GM18498 (cell line): ENCODE measurements around the gene DLGAP4.

Experiments
- ATAC-seq: cut with Tn5 transposase; IDR thresholded peaks from one replicate; pipeline ENCODE4 v1.9.1; 2021; ENCODE audit warnings: mild to moderate bottlenecking, moderate library complexity; ENCODE audit not compliant: unreplicated experiment

DLGAP4 gene

GRCh38 chr20:36439040-36439730, 133.0 kb downstream of the DLGAP4 start:
- ATAC-seq = no peak

- no peak for ATAC-seq
Observed at GRCh38 chr20:36439731-36440072, 133.6 kb downstream of the DLGAP4 start.

GRCh38 chr20:36440370-36441026, 134.4 kb downstream of the DLGAP4 start:
- ATAC-seq = no peak

- no peak for ATAC-seq
Observed at GRCh38 chr20:36441027-36441414, 134.9 kb downstream of the DLGAP4 start.

- ATAC-seq = no peak
Observed at GRCh38 chr20:36441416-36441815, 135.3 kb downstream of the DLGAP4 start.

GRCh38 chr20:36445847-36446246, 139.7 kb downstream of the DLGAP4 start:
- ATAC-seq = no peak

GRCh38 chr20:36446557-36446956, 140.4 kb downstream of the DLGAP4 start:
- ATAC-seq = no peak

GRCh38 chr20:36447101-36447500, 141.0 kb downstream of the DLGAP4 start:
- ATAC-seq = no peak

GRCh38 chr20:36449663-36450062, 143.5 kb downstream of the DLGAP4 start:
- no peak for ATAC-seq

GRCh38 chr20:36454332-36454697, 148.2 kb downstream of the DLGAP4 start:
- ATAC-seq = no peak

GRCh38 chr20:36454698-36455427, 148.7 kb downstream of the DLGAP4 start:
- ATAC-seq = no peak

GRCh38 chr20:36455972-36456625, 150.0 kb downstream of the DLGAP4 start:
- no peak for ATAC-seq

GRCh38 chr20:36460648-36461599, 154.8 kb downstream of the DLGAP4 start:
- ATAC-seq = peak; percentile 72

GRCh38 chr20:36461600-36462439, 155.7 kb downstream of the DLGAP4 start:
- ATAC-seq = peak; percentile 2

- ATAC-seq = no peak
Observed at GRCh38 chr20:36462440-36463211, 156.5 kb downstream of the DLGAP4 start.

GRCh38 chr20:36463212-36464061, 157.3 kb downstream of the DLGAP4 start:
- ATAC-seq = no peak

- no peak for ATAC-seq
Observed at GRCh38 chr20:36465109-36466080, 159.3 kb downstream of the DLGAP4 start.
